HG03097 (cell line): Measurements from ENCODE around the gene ARHGAP11B.
"Not testable (repeated sequence)": the region's sequence is repeated elsewhere in the genome, so short reads cannot be mapped to it uniquely, and the experiment has no call there.

ENCODE experiments used
- ATAC-seq: cut with Tn5 transposase; IDR thresholded peaks from one replicate; pipeline ENCODE4 v1.9.1; 2021; ENCODE audit not compliant: unreplicated experiment, low FRiP score

Gene ARHGAP11B

DNA sequence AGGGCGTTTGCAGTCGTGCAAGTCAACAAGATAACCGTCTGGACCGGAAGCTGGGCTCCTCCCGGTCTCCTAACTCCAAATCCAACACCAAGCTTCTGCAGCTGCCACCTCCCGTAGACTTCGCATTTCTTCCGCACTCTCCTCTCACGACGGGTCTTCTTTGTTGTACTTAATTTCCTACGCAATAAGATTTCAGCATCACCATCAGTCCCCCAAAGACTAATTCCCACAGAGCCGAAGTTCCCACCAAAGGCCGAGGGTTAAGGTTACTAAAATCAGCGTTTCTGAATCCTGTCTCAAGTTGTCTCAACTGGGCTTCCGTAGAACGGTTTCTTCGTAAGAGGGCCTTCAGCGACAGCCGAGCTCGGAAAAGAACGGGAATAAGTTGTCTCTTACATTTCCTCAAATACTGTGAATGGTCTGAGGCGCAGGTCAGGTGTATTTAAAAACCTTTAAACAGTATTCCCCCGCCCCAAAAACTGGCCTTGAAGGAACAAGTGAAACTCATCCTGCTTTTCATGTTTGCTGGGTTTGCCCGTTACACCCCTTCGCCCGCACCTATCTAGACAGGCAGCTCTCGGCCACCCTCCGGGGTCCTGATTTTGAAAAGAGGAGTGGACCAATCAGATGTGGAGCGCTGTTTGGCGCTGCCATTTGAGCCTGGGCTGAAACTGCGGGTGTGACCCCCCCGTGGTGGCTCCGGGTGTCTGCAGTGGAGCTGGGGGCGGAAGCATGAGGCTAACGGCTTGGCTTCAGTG is at the start of gene ARHGAP11B:
Gene ARHGAP11B, plus strand, starts transcription at position 693 of the 758 bp plus-strand sequence.
- ATAC-seq: peak; percentile 88

DNA sequence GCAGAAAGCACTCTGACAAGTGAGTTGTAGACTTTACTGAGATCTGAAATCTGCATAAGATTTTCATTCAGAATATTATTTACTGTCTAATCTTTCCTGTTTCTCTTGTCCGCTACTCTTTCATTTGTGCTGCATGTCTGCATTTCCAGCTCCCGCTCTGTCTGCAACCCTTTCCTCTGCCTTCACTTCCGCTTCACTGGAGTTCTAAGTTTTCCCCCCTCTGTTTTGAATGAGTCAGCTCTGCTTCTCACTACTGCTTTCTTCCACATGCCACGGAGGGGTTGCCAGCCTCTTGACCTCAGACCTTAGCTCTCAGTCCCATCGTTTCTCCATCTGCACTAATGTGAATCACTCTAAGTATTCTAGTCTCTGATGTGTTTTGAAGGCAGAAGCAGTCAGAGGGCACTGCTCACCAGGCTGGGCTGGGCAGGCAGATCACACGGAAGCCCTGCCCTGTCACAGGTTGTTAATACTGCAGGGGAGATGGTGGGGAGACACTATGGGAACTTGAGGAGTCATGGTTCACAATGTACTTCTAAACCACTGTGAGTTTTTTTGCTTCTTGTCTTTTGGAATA is 46.4 kb upstream of the ARHGAP11B start:
- ATAC-seq: not testable (repeated sequence)

DNA sequence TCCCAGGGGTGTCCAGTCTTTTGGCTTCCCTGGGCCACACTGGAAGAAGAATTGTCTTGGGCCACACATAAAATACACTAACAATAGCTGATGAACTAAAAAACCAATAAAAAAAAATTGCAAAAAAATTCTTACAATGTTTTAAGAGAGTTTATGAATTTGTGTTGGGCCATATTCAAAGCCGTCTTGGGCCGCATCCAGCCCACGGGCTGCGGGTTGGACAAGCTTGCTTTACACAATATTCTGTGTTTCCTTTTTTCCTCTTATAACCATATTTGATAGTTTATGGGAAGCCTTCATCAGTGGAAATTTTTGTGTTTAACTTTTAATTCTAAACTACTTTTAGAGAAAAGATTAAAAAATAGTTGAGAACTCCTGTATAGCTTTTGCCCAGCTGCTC is 45.2 kb upstream of the ARHGAP11B start:
- not testable (repeated sequence) for ATAC-seq

DNA sequence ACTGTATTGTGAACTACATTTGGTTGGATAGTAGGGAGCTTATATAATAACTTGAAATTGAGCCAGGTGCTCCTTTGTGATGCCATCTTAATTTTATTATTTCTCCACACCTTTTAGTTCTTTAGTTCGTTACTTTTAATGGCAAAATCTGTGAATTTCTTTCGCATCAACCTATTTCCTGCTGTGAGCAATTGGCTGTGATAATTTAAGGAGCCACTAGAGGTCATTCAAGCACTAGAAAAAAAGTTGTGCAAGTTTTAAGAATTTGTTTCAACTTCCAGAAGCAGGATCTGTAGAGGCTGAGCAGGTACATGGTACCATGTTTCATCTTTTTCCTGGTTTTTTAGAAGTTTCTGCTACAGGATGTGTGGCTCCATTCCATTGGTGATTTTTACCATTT is 27.0 kb upstream of the ARHGAP11B start:
- ATAC-seq: not testable (repeated sequence)

DNA sequence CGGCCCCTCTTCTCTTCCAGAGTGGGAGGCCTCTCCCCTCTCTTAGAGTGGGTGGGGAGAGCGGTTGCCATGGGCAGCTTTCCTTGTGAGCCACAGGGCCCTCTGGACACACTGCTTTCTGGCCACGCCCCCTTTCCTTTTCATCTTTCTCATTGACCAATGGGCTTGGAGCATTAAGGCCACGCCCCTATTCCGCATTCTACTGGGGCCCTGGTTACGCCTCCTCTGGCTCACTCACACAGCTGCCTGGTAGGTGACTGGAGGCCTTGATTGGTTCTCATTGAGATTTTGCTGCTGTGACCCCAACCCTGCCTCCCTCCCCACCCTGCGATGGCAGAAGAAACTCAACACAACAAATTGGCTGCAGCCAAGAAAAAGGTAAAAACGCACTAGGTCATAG is 22.1 kb upstream of the ARHGAP11B start, which contains the start of gene GOLGA8H:
Gene GOLGA8H, plus strand, starts transcription at position 233 of the 400 bp plus-strand sequence. Its CDS starts 98 bp downstream, at position 331.
- ATAC-seq: not testable (repeated sequence)

DNA sequence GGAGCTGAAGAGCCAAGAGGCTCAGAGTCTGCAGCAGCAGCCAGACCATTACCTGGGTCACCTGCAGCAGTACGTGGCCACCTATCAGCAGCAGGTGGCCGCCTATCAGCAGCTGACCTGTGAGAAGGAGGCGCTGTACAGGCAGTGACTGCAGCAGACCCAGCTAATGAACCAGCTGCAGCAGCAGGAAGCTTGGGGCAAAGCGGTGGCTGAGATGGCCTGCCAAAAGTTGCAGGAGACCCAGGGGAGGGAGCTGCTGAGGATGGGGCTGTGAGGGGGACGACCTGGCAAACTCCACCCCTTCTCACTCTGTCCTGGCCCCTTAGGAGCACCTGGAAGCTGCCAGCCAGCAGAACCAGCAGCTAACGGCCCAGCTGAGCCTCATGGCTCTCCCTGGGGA is 13.7 kb upstream of the ARHGAP11B start:
- not testable (repeated sequence) for ATAC-seq

DNA sequence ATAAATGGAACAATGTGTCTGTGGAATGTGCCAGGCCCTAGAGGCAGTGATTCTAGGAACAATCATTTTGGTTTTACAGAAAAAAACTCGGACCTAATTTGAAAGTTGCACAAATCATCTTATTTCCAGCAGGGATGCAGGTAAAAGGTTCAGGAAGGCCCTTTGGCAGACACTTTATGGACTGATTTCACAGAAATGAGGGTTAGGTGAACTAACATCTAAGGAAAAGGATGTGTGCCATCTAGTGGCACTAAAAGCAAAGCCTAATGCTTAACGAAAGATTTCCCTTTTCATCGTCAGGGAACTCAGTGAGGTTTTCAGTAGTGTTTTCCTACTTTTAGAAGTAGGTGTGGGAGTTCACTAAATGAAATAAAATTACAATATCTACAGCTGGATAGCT is 4.6 kb upstream of the ARHGAP11B start:
- not testable (repeated sequence) for ATAC-seq

DNA sequence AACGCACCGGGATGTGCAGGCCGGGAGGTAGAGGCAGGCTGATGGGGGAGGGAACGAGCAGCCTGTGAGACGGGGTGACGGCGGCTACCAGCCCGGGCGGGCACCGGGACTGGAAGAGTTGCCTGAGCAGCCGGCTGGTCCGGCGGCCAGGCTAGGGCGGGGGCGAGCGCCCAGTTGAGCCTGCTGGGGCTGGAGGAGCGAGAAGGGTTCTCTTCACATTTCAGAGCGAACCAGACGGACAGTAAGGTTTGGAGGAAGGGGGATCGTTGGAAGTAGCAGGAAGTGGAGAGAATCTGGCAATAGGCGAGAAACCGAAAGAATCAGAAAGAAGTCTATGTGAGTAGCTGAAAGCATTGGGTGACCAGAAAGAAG is 252 bp downstream of the ARHGAP11B start:
- not testable (repeated sequence) for ATAC-seq

DNA sequence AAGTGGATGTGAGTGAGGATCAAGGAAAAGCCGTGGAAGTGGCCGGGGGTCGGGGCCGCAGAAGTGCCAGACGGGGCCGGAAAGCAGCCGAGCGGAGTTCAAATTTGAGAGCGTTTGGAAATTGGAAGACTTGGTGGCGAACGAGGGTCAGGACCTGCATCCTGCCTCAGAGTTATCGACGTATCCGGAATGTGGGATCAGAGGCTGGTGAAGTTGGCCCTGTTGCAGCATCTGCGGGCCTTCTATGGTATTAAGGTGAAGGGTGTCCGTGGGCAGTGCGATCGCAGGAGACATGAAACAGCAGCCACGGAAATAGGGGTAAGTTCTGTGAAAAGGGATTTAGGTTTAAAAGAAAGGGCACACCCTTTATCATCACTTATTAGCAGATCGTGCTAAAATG is 704 bp downstream of the ARHGAP11B start:
- not testable (repeated sequence) for ATAC-seq

DNA sequence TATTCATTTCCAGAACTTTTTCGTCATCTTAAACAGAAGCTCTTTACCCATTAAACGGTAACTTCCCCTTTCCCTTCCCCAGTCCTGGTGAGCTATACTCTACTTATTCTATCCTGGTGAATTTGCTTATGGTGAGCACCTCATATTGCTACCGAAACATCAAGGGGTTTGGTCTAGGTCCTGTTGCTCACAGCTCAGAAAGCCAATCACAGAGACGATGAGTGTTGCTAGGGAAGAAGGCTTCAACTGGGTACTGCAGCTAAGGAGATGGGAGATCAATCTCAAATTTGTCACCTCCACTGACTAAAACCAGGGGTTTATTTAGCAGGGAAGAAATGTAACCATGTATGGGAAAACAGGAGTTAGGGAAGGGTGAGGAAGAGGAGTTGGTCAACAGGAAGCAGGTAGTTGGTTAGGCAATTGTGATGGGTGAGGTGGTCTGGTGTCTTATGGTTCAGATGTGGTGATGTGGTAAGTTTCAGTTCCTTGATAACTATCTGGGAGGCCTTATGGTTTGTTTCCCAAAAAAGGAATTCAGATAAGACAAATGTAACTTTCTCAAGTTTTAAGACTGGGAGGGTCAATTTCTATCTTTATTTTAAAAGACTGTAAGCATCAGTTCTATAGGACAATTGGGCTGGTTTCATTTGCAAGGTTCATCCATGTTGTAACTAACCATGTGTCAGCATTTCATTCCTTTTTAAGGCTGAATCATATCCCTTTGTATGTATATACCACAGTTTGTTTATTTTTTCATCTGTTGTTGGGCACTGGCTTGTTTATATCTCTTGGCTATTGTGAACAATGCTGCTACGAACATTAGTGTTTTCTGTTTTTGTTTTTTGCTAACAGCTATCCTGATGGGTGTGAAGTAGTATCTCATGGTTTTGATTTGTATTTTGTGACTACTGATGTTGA is 24.3 kb downstream of the ARHGAP11B start:
- ATAC-seq: peak; percentile 68

DNA sequence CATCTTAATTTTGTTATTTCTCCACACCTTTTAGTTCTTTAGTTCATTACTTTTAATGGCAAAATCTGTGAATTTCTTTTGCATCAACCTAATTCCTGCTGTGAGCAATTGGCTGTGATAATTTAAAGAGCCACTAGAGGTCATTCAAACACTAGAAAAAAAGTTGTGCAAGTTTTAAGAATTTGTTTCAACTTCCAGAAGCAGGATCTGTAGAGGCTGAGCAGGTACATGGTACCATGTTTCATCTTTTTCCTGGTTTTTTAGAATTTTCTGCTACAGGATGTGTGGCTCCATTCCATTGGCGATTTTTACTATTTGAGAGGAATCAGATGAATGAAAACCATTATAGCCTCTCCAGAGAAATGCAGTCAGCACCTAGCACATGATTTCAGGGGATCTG is 35.2 kb downstream of the ARHGAP11B start:
- not testable (repeated sequence) for ATAC-seq

DNA sequence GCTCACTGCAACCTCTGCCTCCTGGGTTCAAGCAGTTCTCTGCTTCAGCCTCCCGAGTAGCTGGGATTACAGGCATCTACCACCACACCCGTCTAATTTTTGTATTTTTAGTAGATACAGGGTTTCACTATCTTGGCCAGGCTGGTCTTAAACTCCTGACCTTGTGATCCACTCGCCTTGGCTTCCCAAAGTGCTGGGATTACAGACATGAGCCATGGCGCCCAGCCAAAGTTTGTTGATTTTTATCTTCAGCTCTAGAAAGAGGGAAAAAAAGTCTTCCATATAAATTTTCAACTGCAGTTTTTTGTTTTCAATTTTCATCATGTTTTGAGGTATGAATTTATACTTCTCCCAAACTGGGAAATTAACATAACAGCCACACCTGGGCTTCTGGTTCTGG is 43.7 kb downstream of the ARHGAP11B start:
- not testable (repeated sequence) for ATAC-seq

DNA sequence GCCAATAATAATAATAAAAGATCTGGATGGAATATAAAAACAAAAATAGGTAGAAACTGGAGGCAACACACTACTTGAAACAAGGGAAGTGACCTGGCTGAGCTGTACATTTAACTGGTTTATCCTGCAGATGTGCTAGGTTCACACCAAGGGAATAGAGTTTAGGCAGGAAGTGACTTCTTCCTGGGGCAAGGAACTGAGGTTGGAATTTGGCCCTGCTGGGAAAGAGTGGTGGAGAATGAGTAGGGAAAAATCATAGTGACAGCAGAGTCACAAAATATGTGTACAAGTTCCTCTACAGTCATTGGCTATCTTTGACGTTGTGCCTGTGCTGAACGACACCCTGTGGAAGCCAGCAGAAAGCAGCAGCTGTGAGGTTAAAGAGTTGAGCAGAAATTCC is 44.1 kb downstream of the ARHGAP11B start:
- no peak for ATAC-seq

DNA sequence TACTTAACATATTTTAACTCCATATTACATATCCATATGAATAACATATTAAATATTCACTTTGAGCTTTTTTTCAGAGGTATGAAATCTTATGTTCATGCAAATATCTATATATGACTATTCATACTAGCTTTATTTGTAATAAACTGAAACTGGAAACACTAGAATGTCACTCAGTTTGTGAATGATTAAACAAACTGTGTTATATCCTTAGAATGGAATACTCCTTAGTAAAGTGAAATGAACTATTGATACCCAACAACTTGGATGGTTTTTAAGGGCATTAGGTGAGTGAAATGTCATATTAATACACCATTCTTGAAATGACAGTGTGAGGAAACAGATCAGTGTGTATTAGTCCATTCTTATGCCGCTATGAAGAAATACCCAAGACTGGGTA is 45.4 kb downstream of the ARHGAP11B start:
- no peak for ATAC-seq

DNA sequence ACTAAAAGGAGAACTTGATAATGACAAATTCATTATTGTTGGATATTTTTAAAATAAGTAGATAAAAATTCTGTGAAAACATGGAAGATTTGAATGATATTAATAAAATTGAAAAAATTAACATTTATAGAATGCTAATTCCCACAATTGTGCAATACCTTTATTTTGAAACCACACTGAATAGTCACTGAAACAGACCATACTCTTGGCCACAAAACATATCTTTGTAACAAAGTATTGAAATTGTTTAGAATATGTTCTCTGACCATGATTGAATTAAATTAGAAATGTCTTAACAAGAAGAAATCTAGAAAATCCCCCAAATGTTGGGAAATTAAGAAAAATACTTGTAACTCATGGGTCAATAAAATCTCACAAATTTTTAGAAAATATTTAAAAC is 49.2 kb downstream of the ARHGAP11B start:
- ATAC-seq: no peak

DNA sequence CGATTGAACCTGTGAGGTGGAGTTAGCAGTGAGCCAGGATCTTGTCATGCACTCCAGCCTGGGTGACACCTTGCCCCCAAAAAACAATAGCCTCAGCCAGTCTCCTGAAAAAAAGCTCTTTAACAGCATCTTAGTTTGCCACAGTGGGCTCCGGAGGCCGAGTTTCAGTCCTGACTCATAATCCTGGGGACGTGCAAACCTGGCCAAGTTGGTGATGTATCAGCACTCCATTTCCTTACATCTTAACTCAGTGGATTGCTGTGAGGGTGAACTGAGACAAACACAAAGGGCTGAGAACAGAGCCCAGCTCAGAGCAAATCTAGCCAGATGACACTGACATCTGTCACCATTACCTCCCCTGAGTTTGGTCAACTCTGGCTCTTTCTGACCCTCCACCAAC is 50.0 kb downstream of the ARHGAP11B start:
- ATAC-seq: not testable (repeated sequence)

DNA sequence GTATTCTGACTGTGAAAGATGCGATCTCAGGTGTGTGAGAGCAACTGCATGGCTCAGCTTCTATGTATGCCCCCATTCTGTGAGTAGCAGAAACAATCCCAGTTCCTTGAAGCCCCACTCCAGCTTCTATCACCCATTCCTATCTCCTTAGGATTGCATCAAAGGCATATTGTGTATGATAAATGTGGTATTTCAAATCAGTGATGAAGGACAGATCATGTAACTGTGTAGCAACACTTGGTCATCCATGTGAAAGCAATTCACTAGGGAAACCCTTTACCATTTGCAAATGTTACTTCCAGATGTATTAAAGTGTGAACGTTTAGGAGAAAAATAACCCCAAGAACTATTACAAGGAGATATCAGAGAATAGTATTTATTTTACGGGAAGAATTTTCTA is 55.1 kb downstream of the ARHGAP11B start:
- ATAC-seq: not testable (repeated sequence)

DNA sequence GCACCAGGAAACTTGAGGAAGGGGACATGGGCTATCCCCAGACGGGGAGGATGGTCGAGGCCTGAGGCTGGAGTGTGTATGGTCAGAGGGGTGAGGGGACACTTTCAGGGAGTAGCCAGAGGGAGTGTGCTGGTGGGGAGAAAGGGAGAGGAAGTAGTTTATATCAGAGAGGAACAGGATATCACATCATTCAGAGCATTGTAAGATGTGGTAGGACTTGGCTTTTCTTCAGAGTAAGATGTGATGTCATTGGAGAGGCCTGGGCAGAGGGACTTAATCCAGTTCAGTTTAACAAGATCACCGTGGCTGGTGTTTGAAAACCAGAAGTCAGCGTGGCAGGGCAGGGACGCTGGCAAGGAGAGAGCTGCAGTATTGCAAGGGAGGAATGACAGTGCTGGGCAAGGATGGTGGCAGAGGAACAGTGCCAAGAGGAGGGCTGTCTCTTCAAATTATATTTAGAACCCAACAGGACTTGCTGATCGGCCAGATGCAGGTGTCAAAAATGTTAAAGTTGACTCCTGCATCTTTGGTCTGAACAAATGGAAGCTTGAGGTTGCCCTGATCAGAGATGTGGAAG is 59.9 kb downstream of the ARHGAP11B start:
- not testable (repeated sequence) for ATAC-seq

DNA sequence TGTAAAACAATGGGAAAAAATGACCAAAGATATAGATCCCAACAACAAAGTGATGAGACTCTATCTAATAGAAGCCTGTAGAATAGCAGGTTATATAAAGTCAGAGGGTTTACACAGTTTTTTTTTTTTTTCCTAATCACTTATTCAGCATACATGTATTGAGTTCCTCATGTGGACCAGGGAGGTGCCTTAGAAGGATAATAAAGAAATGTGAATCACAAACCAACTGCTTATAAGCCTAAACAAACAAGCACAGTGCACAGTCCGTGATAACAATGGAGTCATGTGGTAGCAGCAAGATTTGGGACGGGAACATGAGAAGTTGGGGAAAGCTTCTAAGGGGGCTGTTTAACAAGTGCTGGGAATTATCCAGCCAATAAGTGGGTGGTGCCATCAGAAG is 60.7 kb downstream of the ARHGAP11B start:
- not testable (repeated sequence) for ATAC-seq
